PC-3 (cell line): ENCODE results near the gene JAKMIP1.

Experiments
- EZH2 ChIP-seq: fragments of 300-600 bp; sonication (generic); IDR thresholded peaks from one replicate; pipeline ENCODE4 v1.6.1; 2017; ENCODE audit warnings: antibody characterized with exemption, mild to moderate bottlenecking, low read length; ENCODE audit not compliant: unreplicated experiment
- TF ChIP-seq, protein P1 (sequence below): fragments of 300-600 bp; sonication (generic); conservative IDR thresholded peaks from 2 replicates; pipeline ENCODE4 v1.5.1; 2017; ENCODE audit warnings: antibody characterized with exemption, low read depth, mild to moderate bottlenecking, low read length

DNA sequence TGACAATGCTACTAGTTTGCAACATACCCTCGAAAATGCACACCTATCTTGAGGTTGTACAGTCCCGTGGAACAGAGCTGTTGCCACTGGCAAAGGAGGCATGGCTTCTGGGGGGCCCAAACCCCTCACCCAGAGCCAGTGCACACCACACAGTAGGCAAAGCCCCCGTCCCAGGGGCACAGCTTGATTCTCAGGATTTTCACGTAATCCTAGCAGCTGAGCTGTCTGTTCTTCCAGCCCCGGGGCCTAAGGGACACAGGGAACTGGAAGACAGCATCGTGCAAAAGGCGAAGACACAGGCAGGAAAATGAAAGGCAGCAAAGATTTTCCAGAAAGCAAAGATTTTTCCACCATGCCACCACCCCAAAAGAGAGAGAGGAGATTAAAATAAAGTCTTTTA, 77.2 kb downstream of the JAKMIP1 start:
- TF ChIP-seq, protein P1, sequence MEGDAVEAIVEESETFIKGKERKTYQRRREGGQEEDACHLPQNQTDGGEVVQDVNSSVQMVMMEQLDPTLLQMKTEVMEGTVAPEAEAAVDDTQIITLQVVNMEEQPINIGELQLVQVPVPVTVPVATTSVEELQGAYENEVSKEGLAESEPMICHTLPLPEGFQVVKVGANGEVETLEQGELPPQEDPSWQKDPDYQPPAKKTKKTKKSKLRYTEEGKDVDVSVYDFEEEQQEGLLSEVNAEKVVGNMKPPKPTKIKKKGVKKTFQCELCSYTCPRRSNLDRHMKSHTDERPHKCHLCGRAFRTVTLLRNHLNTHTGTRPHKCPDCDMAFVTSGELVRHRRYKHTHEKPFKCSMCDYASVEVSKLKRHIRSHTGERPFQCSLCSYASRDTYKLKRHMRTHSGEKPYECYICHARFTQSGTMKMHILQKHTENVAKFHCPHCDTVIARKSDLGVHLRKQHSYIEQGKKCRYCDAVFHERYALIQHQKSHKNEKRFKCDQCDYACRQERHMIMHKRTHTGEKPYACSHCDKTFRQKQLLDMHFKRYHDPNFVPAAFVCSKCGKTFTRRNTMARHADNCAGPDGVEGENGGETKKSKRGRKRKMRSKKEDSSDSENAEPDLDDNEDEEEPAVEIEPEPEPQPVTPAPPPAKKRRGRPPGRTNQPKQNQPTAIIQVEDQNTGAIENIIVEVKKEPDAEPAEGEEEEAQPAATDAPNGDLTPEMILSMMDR: no peak
- TF ChIP-seq EZH2: no peak
